ENCODE measurements around the gene ZCWPW1. TPM values are rescaled to one million over a fixed set of nuclear protein-coding genes. Genes with fewer than 3 reads are reported as not detected.
A peak's percentile ranks its signal among the peaks of the same experiment; 100 is the strongest.

Gene ZCWPW1
- total RNA-seq, 2 donors from 2014 or later, result 5.5 to 34.6 TPM

GRCh38 chr7:100429637-100430492 lies 1.4 kb upstream of the ZCWPW1 start, which contains the start of gene MEPCE:
Gene MEPCE, plus strand, starts transcription at chr7:100429831. Its CDS starts 188 bp downstream, at chr7:100430019.
- TF ChIP-seq CTCF (IDR thresholded peaks at IDR 0.05) (peak in 1 of 4 experiments; percentile 4), POLR2AphosphoS5 (IDR thresholded peaks at IDR 0.05) (peak; percentile 73), POLR2A (IDR thresholded peaks at IDR 0.05) (peak; percentile 89)
- Histone ChIP-seq H3K9me3 (no peaks in the 10 kb centered on the region), H3K27me3 (replicated peaks; ENCODE audit: insufficient read depth) (no peaks in the 10 kb centered on the region), H3K36me3 (peaks cover 5 to 7% of the 10 kb centered on the region in 2 donors), H3K4me3 (peak within 1 kb of the TSS; percentile 73 to 94), H3K27ac (peak within 1 kb of the TSS; percentile 100), H3K4me1 (replicated peaks) (peaks cover 25% of the 10 kb centered on the region)
- under 1% methylated on average over 74 of the region's 95 CpGs for WGBS
- peak; percentile 94 for DNase-seq (ENCODE audit: low spot score)
- intact Hi-C loops (cut with DNase I), result no loop called here

GRCh38 chr7:100428967-100429636 lies 599 bp upstream of the ZCWPW1 start:
- peak overlapping the region; percentile 100 for H3K27ac ChIP-seq
- peak overlapping the region; percentile 73 to 94 for H3K4me3 ChIP-seq
- peaks cover 5 to 7% of the 10 kb centered on the region in 2 donors for H3K36me3 ChIP-seq
- H3K9me3 ChIP-seq, result no peaks in the 10 kb centered on the region
- WGBS, result 0% methylated on average over 40 of the region's 40 CpGs
- TF ChIP-seq POLR2AphosphoS5 (IDR thresholded peaks at IDR 0.05) (peak; percentile 95), CTCF (IDR thresholded peaks at IDR 0.05) (peak in 3 of 4 experiments; percentile 50 to 89 (median 58)), POLR2A (IDR thresholded peaks at IDR 0.05) (no peak)
- intact Hi-C loops (cut with DNase I), result no loop called here
- H3K27me3 ChIP-seq (replicated peaks; ENCODE audit: insufficient read depth), result no peaks in the 10 kb centered on the region
- peak; percentile 100 for DNase-seq (ENCODE audit: low spot score)
- H3K4me1 ChIP-seq (replicated peaks), result peaks cover 18% of the 10 kb centered on the region

- no peaks in the 10 kb centered on the region for H3K36me3 ChIP-seq
- 49% methylated on average over 16 of the region's 16 CpGs for WGBS
- intact Hi-C loops (cut with DNase I), result no loop called here
- no peaks in the 10 kb centered on the region for H3K9me3 ChIP-seq
- no peaks in the 10 kb centered on the region for H3K27me3 ChIP-seq (replicated peaks; ENCODE audit: insufficient read depth)
- peak overlapping the region; percentile 100 for H3K27ac ChIP-seq
- TF ChIP-seq CTCF (IDR thresholded peaks at IDR 0.05) (no peak), POLR2A (IDR thresholded peaks at IDR 0.05) (no peak), POLR2AphosphoS5 (IDR thresholded peaks at IDR 0.05) (no peak)
- DNase-seq (ENCODE audit: low spot score), result no peak
- H3K4me3 ChIP-seq, result peak overlapping the region; percentile 73 to 94
- H3K4me1 ChIP-seq (replicated peaks), result peaks cover 18% of the 10 kb centered on the region
Measured at GRCh38 chr7:100427762-100428198, 723 bp downstream of the ZCWPW1 start.

DNA sequence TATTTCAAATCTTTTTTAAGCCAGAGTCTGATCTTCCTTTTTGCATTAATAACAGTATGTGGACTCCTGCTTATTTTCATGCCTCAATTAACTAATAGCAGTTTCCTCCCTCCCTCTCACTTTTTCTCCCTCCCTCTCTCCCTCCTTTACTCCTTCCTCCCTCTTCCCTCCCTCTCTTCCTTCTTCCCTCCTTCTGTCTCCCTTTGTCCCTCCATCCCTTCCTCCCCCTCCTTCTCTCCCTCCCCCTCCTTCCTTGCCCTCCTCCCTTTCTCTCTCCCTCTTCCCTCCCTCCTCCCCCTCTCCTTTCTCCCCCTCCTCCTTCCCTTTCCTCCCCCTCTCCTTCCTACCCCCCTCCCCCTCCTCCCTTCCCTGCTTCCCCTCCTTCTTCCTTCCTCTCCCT lies 2.0 kb downstream of the ZCWPW1 start:
- no peak overlapping the region for H3K4me3 ChIP-seq
- DNase-seq (ENCODE audit: low spot score), result no peak
- no peak overlapping the region for H3K27ac ChIP-seq
- intact Hi-C loops (cut with DNase I), result no loop called here
- TF ChIP-seq POLR2A (IDR thresholded peaks at IDR 0.05), result no peak
- no peak for TF ChIP-seq POLR2AphosphoS5 (IDR thresholded peaks at IDR 0.05)
- no peak for TF ChIP-seq CTCF (IDR thresholded peaks at IDR 0.05)
- no peaks in the 10 kb centered on the region for H3K27me3 ChIP-seq (replicated peaks; ENCODE audit: insufficient read depth)
- H3K36me3 ChIP-seq, result no peaks in the 10 kb centered on the region
- H3K9me3 ChIP-seq, result no peaks in the 10 kb centered on the region
- H3K4me1 ChIP-seq (replicated peaks), result peaks cover 11% of the 10 kb centered on the region

Data from prostate gland (tissue), 2 donors.